ENCODE data around the gene GTF3C4. TPM values are rescaled to one million over a fixed set of nuclear protein-coding genes. Genes with fewer than 3 reads are reported as not detected.
A peak's percentile ranks its signal among the peaks of the same experiment; 100 is the strongest.

The GTF3C4 gene, protein sequence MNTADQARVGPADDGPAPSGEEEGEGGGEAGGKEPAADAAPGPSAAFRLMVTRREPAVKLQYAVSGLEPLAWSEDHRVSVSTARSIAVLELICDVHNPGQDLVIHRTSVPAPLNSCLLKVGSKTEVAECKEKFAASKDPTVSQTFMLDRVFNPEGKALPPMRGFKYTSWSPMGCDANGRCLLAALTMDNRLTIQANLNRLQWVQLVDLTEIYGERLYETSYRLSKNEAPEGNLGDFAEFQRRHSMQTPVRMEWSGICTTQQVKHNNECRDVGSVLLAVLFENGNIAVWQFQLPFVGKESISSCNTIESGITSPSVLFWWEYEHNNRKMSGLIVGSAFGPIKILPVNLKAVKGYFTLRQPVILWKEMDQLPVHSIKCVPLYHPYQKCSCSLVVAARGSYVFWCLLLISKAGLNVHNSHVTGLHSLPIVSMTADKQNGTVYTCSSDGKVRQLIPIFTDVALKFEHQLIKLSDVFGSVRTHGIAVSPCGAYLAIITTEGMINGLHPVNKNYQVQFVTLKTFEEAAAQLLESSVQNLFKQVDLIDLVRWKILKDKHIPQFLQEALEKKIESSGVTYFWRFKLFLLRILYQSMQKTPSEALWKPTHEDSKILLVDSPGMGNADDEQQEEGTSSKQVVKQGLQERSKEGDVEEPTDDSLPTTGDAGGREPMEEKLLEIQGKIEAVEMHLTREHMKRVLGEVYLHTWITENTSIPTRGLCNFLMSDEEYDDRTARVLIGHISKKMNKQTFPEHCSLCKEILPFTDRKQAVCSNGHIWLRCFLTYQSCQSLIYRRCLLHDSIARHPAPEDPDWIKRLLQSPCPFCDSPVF
- total RNA-seq (2014; rRNA removed; shearing (Covaris generic)), result 10.9 and 17.1 TPM in 2 replicates

DNA sequence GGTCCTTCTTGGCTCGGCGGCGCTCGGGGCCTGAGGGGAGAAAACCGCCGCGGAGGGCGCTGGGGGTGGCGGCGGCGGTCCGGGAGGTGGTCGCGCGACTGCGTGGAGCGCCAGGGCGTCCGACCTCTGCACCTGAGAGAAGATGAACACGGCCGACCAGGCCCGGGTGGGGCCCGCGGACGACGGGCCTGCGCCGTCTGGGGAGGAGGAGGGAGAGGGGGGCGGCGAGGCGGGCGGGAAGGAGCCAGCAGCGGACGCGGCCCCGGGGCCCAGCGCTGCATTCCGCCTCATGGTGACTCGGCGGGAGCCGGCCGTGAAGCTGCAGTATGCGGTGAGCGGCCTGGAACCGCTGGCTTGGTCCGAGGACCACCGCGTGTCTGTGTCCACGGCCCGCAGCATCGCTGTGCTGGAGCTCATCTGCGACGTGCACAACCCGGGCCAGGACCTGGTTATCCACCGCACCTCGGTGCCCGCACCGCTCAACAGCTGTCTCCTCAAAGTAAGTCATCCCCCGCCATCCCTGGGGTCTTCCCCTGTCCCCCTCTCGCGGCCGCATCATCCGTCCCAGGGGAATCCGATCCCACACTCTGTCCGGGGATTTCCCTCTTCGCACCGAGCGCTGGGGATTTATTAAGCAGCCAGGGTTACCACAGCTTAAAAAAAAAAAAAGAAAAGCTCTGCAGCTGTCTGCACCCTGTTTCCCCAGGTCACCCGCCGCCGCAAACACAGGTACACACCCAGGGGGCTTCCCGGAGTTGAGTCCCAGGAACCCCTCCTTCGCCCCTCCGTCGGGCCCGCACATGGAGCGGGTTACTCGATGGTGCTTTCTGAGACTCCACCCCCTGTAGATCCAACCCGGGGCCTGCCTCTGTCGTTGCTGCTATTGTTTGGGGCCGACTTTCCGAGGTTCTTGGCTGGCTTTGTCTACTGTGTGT, at the start of gene GTF3C4:
Gene GTF3C4 (plus strand): TSS at position 8 of the 935 bp plus-strand sequence. CDS start 135 bp downstream, at position 143.
- Histone ChIP-seq H3K9me3 (replicated peaks) (no peaks in the 10 kb centered on the region), H3K4me1 (replicated peaks) (peaks cover 18% of the 10 kb centered on the region), H3K27ac (peak within 1 kb of the TSS; percentile 85), H3K4me3 (peak within 1 kb of the TSS; percentile 65), H3K36me3 (peaks cover 6% of the 10 kb centered on the region), H3K27me3 (replicated peaks) (no peaks in the 10 kb centered on the region)
- DNase-seq (ENCODE audit: low read depth in 1 of 2, low spot score in 2 of 2), result peak; percentile 52 to 58

DNA sequence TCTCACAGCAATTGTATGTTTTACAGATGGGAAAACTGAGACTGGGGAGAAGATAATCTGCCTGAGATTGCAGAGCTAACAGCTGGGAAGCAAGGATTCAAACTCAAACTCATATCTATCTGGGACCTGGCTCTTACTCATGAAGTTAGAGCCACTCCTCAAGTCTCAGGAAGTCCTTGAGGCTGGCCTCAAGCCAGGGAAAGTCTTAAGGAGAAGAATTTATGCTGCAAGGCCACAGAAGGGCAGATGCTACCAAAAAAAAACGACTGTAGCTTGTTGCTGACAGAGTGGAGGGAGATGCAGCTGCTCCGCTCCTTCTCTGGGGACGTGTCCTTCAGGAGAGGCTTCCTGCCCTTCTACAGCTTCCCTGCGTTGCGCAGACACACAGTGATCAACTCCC, 48.1 kb upstream of the GTF3C4 start:
- no peak for DNase-seq (ENCODE audit: low read depth in 1 of 2, low spot score in 2 of 2)
- no peaks in the 10 kb centered on the region for H3K4me1 ChIP-seq (replicated peaks)
- no peak overlapping the region for H3K4me3 ChIP-seq
- H3K27me3 ChIP-seq (replicated peaks), result no peaks in the 10 kb centered on the region
- H3K36me3 ChIP-seq, result peaks cover 32% of the 10 kb centered on the region
- no peaks in the 10 kb centered on the region for H3K9me3 ChIP-seq (replicated peaks)
- no peak overlapping the region for H3K27ac ChIP-seq

DNA sequence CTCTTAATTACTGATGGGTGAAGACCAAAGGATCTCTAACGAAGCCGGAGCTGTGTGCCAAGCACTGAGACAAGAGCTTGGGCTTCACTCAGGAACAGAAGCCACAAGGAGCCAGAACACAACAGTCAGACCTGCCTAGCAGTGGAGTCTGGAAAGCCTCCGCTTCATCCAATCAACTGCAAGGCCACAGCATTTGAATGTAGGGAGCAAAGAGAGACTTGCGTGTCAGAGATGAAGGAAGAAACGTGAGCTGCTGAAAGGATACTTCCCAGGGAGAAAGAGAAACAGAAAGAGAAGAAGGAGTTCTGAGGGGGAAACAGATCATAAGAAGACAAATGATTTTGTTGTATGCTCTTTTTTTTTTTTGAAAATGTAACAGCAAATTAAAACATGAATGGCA, 44.0 kb upstream of the GTF3C4 start:
- H3K9me3 ChIP-seq (replicated peaks), result no peaks in the 10 kb centered on the region
- H3K4me1 ChIP-seq (replicated peaks), result peaks cover 7% of the 10 kb centered on the region
- H3K27me3 ChIP-seq (replicated peaks), result no peaks in the 10 kb centered on the region
- no peak for DNase-seq (ENCODE audit: low read depth in 1 of 2, low spot score in 2 of 2)
- no peak overlapping the region for H3K27ac ChIP-seq
- no peak overlapping the region for H3K4me3 ChIP-seq
- peaks cover 38% of the 10 kb centered on the region for H3K36me3 ChIP-seq

DNA sequence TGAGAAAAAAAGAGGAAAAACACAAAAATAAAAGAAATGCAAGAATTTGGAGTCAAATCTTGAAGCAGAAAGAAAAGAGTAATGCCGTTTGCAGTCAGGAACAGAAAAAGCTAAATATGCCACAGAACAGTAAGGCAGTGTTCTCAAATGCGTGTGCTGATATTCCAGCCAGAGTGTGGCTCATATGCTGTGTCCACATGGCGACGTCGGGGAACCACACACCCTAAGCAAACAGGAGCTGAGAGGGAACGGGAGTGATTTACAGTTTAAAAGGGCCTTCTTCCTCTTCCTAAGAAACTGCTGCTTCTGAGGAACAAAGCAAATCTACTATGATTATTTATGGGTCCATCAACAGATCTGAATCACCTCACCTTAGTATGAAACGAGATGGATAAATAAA, 43.2 kb upstream of the GTF3C4 start:
- Histone ChIP-seq H3K9me3 (replicated peaks) (no peaks in the 10 kb centered on the region), H3K4me3 (no peak overlapping the region), H3K36me3 (peaks cover 39% of the 10 kb centered on the region), H3K27ac (no peak overlapping the region), H3K27me3 (replicated peaks) (no peaks in the 10 kb centered on the region), H3K4me1 (replicated peaks) (peaks cover 15% of the 10 kb centered on the region)
- no peak for DNase-seq (ENCODE audit: low read depth in 1 of 2, low spot score in 2 of 2)

DNA sequence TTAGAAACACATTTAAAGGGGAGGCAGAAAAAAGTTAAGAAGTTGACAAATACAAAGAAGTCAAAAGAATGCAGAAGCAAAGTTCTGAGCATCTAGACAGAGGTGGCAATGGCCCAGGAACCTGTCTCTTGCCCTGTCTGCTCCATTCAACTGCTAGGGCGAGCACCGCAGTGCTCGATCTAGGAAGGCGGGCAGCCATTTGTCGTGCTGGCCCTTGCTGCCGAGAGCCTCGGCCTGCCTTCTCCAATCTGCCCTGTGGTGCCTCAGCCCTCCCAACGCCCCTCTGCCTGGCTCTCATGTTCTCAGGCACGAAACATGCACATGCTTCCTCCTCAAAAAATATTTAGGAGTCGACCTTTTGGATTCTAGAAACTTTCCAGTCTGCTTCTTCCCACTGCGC, 42.7 kb upstream of the GTF3C4 start:
- H3K27ac ChIP-seq, result no peak overlapping the region

DNA sequence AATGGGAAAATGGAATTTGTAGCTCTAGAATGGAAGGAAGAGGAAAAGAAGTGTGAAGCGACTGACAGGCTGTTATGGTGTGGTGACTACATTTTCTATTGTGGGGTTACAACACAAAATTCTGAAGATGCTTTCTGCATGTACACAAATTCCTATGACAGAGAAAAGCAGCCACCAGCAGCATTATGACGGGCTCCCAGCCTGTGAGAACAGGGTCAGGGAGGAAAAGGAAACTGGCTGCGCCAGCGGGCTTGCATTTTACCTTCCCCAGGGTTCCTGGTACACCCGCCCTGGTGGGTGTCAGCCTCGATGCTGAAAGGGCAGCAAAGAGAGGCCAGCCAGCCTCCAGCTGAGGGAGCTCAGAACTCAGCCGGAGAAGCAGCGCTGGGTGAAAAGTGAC, 41.5 kb upstream of the GTF3C4 start:
- Histone ChIP-seq H3K9me3 (replicated peaks) (no peaks in the 10 kb centered on the region), H3K27me3 (replicated peaks) (no peaks in the 10 kb centered on the region)

More for the DNA sequence above, 42.7 kb upstream of the GTF3C4 start:
- H3K9me3 ChIP-seq (replicated peaks), result no peaks in the 10 kb centered on the region
- H3K36me3 ChIP-seq, result peaks cover 39% of the 10 kb centered on the region
- no peak for DNase-seq (ENCODE audit: low read depth in 1 of 2, low spot score in 2 of 2)
- no peaks in the 10 kb centered on the region for H3K27me3 ChIP-seq (replicated peaks)
- peaks cover 15% of the 10 kb centered on the region for H3K4me1 ChIP-seq (replicated peaks)
- H3K4me3 ChIP-seq, result no peak overlapping the region

DNA sequence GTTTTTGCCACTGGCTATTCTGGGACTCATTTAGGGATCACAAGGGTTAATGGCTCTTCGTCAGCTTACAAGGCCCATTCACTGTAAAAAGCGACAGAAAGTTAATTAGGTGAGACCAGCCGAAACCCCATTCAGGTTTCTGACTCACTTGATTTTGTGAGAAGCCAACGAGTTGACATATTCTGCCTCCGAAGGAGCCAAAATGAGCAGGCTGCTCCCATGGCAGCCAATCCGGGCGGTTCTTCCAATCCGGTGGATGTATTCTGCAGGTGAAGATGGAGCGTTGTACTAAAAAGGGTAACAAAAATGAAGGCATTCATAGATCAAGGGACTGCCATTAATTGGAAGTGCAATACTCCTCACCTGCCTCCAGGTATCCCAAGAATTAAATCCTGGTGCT, 40.1 kb upstream of the GTF3C4 start:
- Histone ChIP-seq H3K27ac (no peak overlapping the region), H3K36me3 (peaks cover 39% of the 10 kb centered on the region), H3K4me3 (no peak overlapping the region), H3K4me1 (replicated peaks) (peaks cover 15% of the 10 kb centered on the region), H3K27me3 (replicated peaks) (no peaks in the 10 kb centered on the region), H3K9me3 (replicated peaks) (no peaks in the 10 kb centered on the region)
- DNase-seq (ENCODE audit: low read depth in 1 of 2, low spot score in 2 of 2), result no peak

More for the DNA sequence above, 41.5 kb upstream of the GTF3C4 start:
- Histone ChIP-seq H3K27ac (no peak overlapping the region), H3K36me3 (peaks cover 39% of the 10 kb centered on the region), H3K4me1 (replicated peaks) (peaks cover 15% of the 10 kb centered on the region), H3K4me3 (no peak overlapping the region)
- no peak for DNase-seq (ENCODE audit: low read depth in 1 of 2, low spot score in 2 of 2)

DNA sequence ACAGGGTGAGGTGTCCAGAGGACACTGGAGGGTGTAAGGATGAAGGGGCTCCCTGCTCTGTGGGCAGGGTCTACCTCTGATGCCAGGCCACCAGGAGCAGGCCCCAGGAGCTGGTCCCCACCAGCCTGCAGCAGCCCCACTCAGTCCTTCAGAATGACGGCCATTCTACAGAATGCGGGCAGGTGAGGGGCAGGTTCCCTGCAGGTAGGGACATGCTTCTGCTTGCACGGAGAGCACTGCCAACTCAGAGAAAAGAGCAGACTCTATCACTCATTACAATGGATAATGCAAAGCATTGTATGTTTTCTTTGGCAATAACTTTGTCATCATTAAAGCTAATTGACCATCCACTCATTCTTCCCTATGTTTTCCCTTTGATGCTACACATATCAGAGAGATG, 39.5 kb upstream of the GTF3C4 start:
- no peaks in the 10 kb centered on the region for H3K27me3 ChIP-seq (replicated peaks)
- H3K9me3 ChIP-seq (replicated peaks), result no peaks in the 10 kb centered on the region
- peaks cover 15% of the 10 kb centered on the region for H3K4me1 ChIP-seq (replicated peaks)
- no peak overlapping the region for H3K27ac ChIP-seq
- no peak for DNase-seq (ENCODE audit: low read depth in 1 of 2, low spot score in 2 of 2)
- peaks cover 39% of the 10 kb centered on the region for H3K36me3 ChIP-seq
- H3K4me3 ChIP-seq, result no peak overlapping the region

DNA sequence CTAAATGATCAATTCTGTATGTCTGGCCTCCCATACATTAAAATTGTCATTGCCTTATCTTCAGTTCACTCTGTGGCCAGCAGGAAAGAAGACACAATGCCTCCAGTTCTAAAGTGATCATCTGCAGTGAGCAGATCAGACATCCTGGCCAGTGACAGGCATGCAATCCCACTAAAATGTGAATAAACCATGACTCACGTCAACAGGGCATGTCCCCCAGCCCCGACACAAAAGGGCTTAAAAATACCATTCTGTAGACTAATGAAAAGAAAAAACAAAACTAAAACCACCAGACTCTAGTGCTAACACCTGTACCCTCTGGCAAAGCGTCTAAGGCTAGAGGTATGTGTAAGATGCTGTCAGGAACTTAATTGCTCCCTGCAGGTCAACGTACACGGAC, 39.0 kb upstream of the GTF3C4 start:
- H3K27ac ChIP-seq, result peak overlapping the region; percentile 36

DNA sequence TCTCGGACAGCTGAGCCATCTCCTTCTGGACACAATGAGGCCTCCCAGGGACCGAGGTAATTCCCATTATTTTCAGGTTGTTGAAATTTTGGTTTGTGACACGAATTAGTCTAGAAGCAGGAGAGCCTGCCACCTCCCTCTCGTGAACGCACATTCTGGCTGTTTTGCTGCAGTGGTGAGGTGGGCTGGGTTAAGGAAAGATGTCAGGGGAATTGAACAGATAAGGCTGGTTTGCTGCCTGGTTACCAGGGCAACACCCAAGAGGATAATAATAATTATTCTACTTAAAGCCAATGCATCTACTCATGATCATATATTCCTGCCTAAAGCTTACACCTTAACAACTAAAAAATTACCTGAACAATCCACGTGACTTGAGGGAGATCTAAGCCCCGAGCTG, 38.6 kb upstream of the GTF3C4 start:
- no peak overlapping the region for H3K4me3 ChIP-seq
- peaks cover 15% of the 10 kb centered on the region for H3K4me1 ChIP-seq (replicated peaks)
- H3K36me3 ChIP-seq, result peaks cover 39% of the 10 kb centered on the region
- peak overlapping the region; percentile 36 for H3K27ac ChIP-seq
- H3K9me3 ChIP-seq (replicated peaks), result no peaks in the 10 kb centered on the region
- DNase-seq (ENCODE audit: low read depth in 1 of 2, low spot score in 2 of 2), result no peak
- H3K27me3 ChIP-seq (replicated peaks), result no peaks in the 10 kb centered on the region

More for the DNA sequence above, 39.0 kb upstream of the GTF3C4 start:
- peak; percentile 70 to 71 for DNase-seq (ENCODE audit: low read depth in 1 of 2, low spot score in 2 of 2)
- Histone ChIP-seq H3K4me3 (no peak overlapping the region), H3K4me1 (replicated peaks) (peaks cover 15% of the 10 kb centered on the region), H3K9me3 (replicated peaks) (no peaks in the 10 kb centered on the region), H3K27me3 (replicated peaks) (no peaks in the 10 kb centered on the region), H3K36me3 (peaks cover 39% of the 10 kb centered on the region)

DNA sequence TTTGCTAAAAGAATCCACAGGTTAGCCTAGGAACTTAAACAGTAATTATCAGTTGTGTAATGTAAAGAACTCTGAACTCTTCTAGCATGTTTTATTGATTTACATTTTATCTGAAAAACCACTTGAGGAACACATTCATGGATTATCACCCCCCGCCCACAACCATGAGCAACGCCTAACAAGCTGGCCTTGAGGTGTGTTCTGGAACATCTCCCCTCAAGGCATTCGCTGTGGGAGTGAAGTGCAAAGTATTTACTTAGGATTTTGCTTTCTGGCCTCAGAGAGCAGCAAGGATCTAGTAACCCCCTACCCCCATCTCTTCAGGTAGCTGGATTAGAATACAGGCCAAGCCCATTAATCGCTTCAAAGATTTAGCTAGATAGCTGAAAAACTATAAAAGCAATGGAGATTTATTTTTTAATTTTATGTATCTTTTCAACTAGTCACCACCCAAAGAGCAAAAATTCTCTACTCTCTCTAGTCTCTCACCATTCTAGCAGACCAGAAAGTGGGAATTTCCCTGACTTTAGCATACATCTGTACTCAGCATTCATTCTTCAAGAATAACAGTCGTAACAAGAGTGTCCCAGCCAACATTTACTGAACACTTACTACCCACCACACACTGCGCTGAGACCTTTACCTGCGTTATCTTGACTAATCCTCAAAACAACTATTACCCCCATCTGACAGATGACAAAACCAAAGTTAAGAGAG, 37.7 kb upstream of the GTF3C4 start:
- H3K36me3 ChIP-seq, result peaks cover 45% of the 10 kb centered on the region
- DNase-seq (ENCODE audit: low read depth in 1 of 2, low spot score in 2 of 2), result no peak
- no peak overlapping the region; the same call in 1 of the 2 replicates for H3K27ac ChIP-seq
- H3K9me3 ChIP-seq (replicated peaks), result no peaks in the 10 kb centered on the region
- peaks cover 15% of the 10 kb centered on the region for H3K4me1 ChIP-seq (replicated peaks)
- no peaks in the 10 kb centered on the region for H3K27me3 ChIP-seq (replicated peaks)
- no peak overlapping the region for H3K4me3 ChIP-seq

DNA sequence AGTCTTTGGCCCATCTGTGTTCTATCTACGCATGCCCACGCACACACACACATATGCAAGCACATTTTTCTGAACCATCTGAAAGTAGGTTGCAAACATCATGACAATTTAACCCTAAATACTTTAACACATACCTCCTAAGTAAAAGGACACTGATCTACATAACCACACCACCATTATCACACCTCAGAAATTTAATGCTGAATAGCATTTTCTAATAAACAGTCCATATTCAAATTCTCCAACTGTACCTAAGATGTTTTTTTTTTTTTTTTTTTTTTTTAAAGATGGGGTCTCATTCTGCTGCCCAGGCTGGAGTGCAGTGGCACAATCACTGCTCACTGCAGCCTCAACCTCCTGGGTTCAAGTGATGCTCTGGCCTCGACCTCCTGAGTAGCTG, 35.9 kb upstream of the GTF3C4 start:
- Histone ChIP-seq H3K27me3 (replicated peaks) (no peaks in the 10 kb centered on the region), H3K27ac (no peak overlapping the region), H3K36me3 (peaks cover 33% of the 10 kb centered on the region), H3K4me1 (replicated peaks) (peaks cover 15% of the 10 kb centered on the region), H3K9me3 (replicated peaks) (no peaks in the 10 kb centered on the region), H3K4me3 (no peak overlapping the region)
- DNase-seq (ENCODE audit: low read depth in 1 of 2, low spot score in 2 of 2), result no peak

DNA sequence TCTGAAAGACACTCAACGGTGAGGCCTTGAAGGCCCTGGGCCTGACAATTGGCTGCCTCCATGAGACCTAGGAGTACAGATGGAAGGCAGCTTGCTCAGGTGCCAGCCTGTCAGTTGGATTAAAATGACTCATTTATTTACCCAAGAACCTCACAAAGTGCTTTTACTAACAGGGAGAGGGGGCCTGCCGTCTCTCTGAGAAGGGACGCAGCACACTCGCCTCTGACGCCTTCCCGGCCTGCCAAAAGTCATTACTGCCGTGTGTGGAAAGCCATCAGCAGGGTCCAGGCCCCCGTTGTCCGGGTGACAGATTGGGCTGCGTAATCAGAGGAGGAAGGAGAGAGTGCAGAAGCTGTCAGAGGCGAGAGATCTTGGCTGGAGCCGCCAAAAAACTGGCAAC, 32.9 kb upstream of the GTF3C4 start:
- no peaks in the 10 kb centered on the region for H3K9me3 ChIP-seq (replicated peaks)
- peaks cover 33% of the 10 kb centered on the region for H3K36me3 ChIP-seq
- H3K4me1 ChIP-seq (replicated peaks), result no peaks in the 10 kb centered on the region
- no peaks in the 10 kb centered on the region for H3K27me3 ChIP-seq (replicated peaks)
- no peak overlapping the region for H3K4me3 ChIP-seq
- no peak for DNase-seq (ENCODE audit: low read depth in 1 of 2, low spot score in 2 of 2)
- no peak overlapping the region for H3K27ac ChIP-seq

Measured in SJSA1 (cell line).